BLaER1 (cell line): ENCODE measurements around the gene KRT79.

Experiments
- H3K27ac ChIP-seq: shearing (Covaris generic); formaldehyde crosslinking; 2 replicates; pipeline ENCODE4 v1.8.1; 2022
- H3K27me3 ChIP-seq: shearing (Covaris generic); formaldehyde crosslinking; 2 replicates; pipeline ENCODE4 v1.8.1; 2022
- H3K36me3 ChIP-seq: shearing (Covaris generic); formaldehyde crosslinking; 2 replicates; pipeline ENCODE4 v1.8.1; 2022
- H3K4me1 ChIP-seq: shearing (Covaris generic); formaldehyde crosslinking; 2 replicates; pipeline ENCODE4 v1.8.1; 2022
- H3K4me2 ChIP-seq: shearing (Covaris generic); formaldehyde crosslinking; 2 replicates; pipeline ENCODE4 v1.8.1; 2022
- H3K4me3 ChIP-seq: shearing (Covaris generic); formaldehyde crosslinking; 2 replicates; pipeline ENCODE4 v1.8.1; 2022
- H3K9ac ChIP-seq: shearing (Covaris generic); formaldehyde crosslinking; 2 replicates; pipeline ENCODE4 v1.8.1; 2022
- H3K9me3 ChIP-seq: shearing (Covaris generic); formaldehyde crosslinking; 2 replicates; pipeline ENCODE4 v1.8.1; 2022
- H4K20me1 ChIP-seq: shearing (Covaris generic); formaldehyde crosslinking; 2 replicates; pipeline ENCODE4 v1.8.1; 2022
- Cebpa-rat ChIP-seq: shearing (Covaris generic); IDR thresholded peaks from 2 replicates; pipeline ENCODE4 v1.8.1; 2022

The KRT79 gene

DNA sequence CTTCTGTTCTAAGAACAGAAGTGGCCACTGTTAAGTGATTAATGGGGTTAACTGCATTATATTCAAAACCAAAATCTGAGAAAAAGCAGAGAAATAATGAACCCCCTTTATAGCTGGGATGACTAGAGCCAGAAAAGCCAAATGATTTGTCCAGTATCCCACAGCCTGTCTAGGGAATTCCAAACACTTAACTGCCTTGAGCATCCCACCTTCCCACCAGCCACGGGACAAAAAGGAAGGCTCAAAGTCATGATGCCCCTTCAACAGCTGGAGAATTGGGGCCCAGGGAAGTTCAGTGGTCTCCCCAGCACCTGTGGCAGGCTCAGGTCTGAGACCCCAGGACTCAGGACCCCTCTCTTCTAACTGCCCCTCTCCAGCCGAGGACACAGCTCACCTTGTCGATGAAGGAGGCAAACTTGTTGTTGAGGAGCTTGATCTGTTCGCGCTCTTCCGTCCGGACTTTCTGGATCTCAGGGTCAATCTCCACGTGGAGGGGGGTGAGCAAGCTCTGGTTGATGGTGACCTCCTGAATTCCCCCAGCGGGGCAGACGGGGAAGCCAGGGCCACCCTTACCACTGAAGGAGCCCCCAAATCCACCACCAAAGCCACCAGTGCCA is 20.8 kb downstream of the KRT79 start:
- H3K4me2 ChIP-seq: no peak overlapping the region
- H4K20me1 ChIP-seq: no peaks in the 10 kb centered on the region
- H3K9ac ChIP-seq: no peak overlapping the region
- TF ChIP-seq Cebpa-rat: no peak
- no peaks in the 10 kb centered on the region for H3K4me1 ChIP-seq
- H3K27me3 ChIP-seq: no peaks in the 10 kb centered on the region
- no peak overlapping the region for H3K27ac ChIP-seq
- no peaks in the 10 kb centered on the region for H3K9me3 ChIP-seq
- no peaks in the 10 kb centered on the region for H3K36me3 ChIP-seq
- no peak overlapping the region for H3K4me3 ChIP-seq

DNA sequence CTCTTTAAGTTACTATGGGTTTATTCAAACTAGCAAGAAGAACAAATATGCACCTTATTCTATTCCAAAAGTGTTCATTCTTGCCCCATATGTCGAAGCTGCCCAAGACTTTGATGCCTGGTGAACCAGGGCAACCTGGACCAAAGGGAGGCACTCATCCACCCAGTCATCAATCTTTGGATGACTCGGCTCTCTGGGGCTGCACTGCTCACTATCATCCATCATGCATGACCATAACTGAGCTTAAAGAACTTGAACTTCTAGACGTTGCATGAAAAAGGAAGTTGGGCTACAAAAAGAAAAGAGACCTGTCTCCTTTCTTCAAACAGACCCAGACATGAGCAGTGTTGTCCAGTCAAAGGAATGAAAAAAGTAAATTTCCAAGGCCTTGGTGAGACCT is 21.4 kb downstream of the KRT79 start:
- Histone ChIP-seq H3K9me3 (no peaks in the 10 kb centered on the region), H4K20me1 (no peaks in the 10 kb centered on the region), H3K27ac (no peak overlapping the region), H3K9ac (no peak overlapping the region), H3K36me3 (no peaks in the 10 kb centered on the region), H3K4me1 (no peaks in the 10 kb centered on the region), H3K4me2 (no peak overlapping the region), H3K27me3 (no peaks in the 10 kb centered on the region), H3K4me3 (no peak overlapping the region)
- no peak for TF ChIP-seq Cebpa-rat

DNA sequence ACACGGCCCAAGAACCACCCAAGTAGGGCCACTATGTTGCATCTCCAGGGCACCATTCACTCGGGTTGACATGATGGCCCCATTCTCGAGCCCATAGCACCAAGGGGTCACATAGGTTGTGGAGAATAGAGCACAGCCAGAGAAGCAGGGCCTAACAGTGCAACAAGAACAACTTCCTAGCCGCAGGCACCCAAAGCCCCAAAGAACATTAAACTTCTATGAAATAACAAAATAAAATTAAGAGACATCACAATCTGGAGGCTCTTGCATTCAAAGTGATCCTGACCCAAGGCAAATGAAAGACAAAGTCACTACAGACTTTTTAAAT is 22.1 kb downstream of the KRT79 start:
- Histone ChIP-seq H3K27me3 (no peaks in the 10 kb centered on the region), H3K4me3 (no peak overlapping the region), H4K20me1 (no peaks in the 10 kb centered on the region), H3K4me2 (no peak overlapping the region), H3K27ac (no peak overlapping the region), H3K36me3 (no peaks in the 10 kb centered on the region), H3K9me3 (no peaks in the 10 kb centered on the region), H3K4me1 (no peaks in the 10 kb centered on the region), H3K9ac (no peak overlapping the region)
- no peak for TF ChIP-seq Cebpa-rat

DNA sequence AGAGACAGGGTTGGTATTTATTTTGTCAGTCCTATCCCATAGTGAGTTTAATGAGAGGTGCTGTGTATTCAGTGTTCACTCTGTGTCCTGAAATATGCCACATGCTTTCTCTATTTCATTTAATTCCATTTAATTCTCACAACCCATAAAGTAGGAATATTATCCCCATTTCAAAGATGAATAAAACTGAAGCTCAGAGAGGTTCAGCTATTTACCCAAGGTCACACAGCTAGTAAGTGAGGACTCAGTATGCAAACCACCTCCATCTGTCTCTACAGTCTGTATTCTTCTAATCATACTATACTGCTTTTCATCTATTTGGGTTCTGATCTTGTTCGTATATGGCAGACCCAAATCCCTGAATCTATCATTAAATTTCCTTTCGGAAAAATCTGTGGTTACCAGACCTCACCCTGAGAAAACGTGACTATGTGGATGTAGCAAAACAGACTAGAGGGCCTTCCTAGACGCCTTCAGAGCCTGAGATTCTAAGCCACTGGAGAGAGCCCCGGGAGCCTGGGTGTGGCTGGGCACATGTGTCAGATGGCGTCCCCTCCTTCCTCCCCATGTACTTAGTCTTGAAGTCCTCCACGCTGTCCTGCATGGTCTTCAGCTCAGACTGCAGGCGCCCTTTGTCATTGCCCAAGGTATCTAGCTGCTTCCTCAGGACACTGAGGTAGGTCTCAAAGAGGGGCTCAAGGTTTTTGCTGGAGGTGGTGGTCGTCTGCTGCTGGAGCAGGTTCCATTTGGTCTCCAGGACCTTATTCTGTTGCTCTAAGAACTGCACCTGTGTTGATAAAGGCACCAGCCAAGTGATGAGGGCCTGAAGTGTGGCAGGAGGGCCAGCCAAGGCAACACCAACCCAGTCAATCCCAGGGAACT is 22.7 kb downstream of the KRT79 start:
- Histone ChIP-seq H3K4me2 (no peak overlapping the region), H3K9me3 (no peaks in the 10 kb centered on the region), H3K9ac (no peak overlapping the region)

DNA sequence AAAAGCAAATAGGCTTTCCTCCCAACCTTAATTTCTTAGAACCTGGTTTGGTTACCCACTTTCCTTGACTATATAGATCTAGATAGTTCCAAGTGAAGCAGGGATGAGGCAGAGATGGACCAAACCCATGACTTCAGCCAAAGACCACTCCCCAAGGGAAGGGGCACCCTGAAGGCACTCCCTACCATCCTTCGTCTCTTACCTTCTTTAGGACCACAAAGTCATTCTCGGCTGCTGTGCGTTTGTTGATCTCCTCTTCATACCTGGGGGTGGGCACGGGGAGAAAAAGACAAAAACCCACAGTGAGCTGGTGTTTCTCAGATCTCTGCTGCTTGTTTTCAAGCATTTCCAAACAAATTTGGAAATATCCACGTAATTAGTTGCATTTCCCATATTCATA is 23.6 kb downstream of the KRT79 start:
- no peaks in the 10 kb centered on the region for H3K27me3 ChIP-seq
- no peak for TF ChIP-seq Cebpa-rat
- no peak overlapping the region for H3K27ac ChIP-seq
- H3K9ac ChIP-seq: no peak overlapping the region
- no peak overlapping the region for H3K4me3 ChIP-seq
- H3K36me3 ChIP-seq: no peaks in the 10 kb centered on the region
- no peak overlapping the region for H3K4me2 ChIP-seq
- peaks cover under 1% of the 10 kb centered on the region; the same call in 1 of the 2 replicates for H3K4me1 ChIP-seq
- H3K9me3 ChIP-seq: no peaks in the 10 kb centered on the region
- H4K20me1 ChIP-seq: no peaks in the 10 kb centered on the region

More for the DNA sequence above, 22.7 kb downstream of the KRT79 start:
- Histone ChIP-seq H4K20me1 (no peaks in the 10 kb centered on the region), H3K27ac (no peak overlapping the region), H3K27me3 (no peaks in the 10 kb centered on the region), H3K4me1 (no peaks in the 10 kb centered on the region), H3K4me3 (no peak overlapping the region), H3K36me3 (no peaks in the 10 kb centered on the region)
- TF ChIP-seq Cebpa-rat: no peak

DNA sequence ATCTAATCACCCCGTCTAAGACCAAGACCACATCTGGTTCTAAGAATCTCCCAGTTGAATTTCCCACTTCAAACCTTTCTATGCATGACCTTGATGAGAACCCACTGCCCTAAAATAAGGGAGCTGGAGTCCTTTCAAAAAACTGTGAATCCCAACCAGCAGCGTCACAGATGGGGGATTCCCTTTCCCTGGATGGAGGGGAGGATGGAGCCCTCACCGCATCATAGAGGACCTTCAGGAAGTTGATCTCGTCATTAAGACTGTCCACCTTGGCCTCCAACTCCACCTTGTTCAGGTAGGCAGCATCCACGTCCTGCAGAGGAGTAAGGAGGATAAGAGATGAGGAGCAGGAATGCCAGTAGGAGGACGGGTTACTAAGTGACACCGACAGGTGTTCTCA is 24.9 kb downstream of the KRT79 start:
- H3K36me3 ChIP-seq: no peaks in the 10 kb centered on the region
- H3K9ac ChIP-seq: no peak overlapping the region
- H3K4me2 ChIP-seq: no peak overlapping the region
- H3K27ac ChIP-seq: no peak overlapping the region
- H3K4me1 ChIP-seq: peaks cover 8% of the 10 kb centered on the region; the same call in 1 of the 2 replicates
- H4K20me1 ChIP-seq: no peaks in the 10 kb centered on the region
- no peaks in the 10 kb centered on the region for H3K9me3 ChIP-seq
- no peaks in the 10 kb centered on the region for H3K27me3 ChIP-seq
- no peak for TF ChIP-seq Cebpa-rat
- H3K4me3 ChIP-seq: no peak overlapping the region

DNA sequence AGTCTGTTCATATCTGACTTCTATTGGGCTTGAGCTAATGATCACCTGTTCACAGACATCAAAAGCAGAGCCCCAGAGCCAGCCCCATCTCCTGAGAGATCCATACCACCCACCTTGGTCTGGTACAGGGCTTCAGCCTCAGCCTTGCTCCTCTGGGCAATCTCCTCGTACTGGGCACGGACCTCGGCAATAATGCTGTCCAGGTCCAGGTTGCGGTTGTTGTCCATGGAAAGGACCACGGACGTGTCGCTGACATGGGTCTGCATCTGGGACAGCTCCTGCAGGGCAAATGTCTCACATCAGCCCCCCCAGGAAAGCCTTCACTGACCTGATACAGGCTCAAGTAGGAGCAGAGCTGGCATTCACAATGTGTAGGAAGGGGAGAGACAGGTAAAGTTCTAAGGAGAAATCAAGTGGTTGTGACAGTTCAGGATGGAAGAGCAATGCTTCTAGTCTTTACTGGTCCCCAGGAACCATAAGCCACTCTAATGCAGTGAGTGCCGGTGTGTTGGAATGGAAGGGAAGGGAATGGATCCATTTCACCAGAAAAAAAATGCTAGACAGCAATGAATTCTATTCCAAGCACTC is 25.4 kb downstream of the KRT79 start:
- Histone ChIP-seq H3K9me3 (no peaks in the 10 kb centered on the region), H3K9ac (no peak overlapping the region), H3K4me3 (no peak overlapping the region), H3K4me1 (peaks cover 8% of the 10 kb centered on the region; the same call in 1 of the 2 replicates), H3K36me3 (no peaks in the 10 kb centered on the region), H3K27ac (no peak overlapping the region), H4K20me1 (no peaks in the 10 kb centered on the region), H3K27me3 (no peaks in the 10 kb centered on the region), H3K4me2 (no peak overlapping the region)
- TF ChIP-seq Cebpa-rat: no peak

DNA sequence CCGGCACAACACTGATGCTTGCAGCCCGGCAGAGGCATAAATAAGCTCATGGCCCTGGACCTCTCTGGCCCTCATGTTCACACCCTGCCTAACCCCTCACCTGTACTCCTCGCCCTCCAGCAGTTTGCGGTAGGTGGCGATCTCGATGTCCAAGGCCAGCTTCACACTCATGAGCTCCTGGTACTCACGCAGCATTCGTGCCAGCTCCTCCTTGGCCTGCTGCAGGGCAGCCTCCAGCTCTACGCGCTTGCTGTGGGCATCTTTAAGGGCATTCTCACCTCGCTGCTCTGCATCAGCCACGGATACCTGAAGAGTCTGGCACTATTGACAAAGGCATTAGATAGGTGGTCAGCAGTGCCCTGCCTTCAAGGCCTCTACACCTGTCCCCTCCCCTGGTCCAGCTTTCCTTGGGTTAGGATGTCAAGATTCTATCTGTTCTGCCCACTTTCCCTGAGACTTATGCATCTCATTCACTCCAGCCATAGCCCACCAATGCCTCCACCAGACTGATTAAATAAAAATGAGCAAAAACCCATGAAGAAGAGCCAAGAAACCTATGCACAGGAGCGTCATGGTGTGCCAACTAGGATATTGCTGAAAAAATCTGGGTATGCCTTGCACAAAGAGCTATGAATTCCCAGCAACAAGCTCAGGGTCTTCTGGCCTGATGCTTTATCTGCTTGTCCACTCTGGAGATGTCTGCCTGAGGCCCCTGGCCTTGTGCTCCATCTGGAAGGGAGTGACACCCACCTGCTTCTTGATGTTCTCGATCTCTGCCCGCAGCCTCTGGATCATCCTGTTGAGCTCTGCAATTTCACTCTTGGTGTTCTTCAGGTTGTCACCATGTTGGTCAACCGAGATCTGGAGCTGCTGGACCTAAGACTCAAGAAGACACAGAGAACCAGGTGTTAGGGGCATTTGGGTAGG is 26.3 kb downstream of the KRT79 start:
- H3K27ac ChIP-seq: no peak overlapping the region
- no peaks in the 10 kb centered on the region for H3K36me3 ChIP-seq
- no peak overlapping the region for H3K4me3 ChIP-seq
- H3K27me3 ChIP-seq: no peaks in the 10 kb centered on the region
- H3K4me1 ChIP-seq: peaks cover 8% of the 10 kb centered on the region; the same call in 1 of the 2 replicates
- no peaks in the 10 kb centered on the region for H4K20me1 ChIP-seq
- no peak overlapping the region for H3K9ac ChIP-seq
- H3K4me2 ChIP-seq: no peak overlapping the region
- no peaks in the 10 kb centered on the region for H3K9me3 ChIP-seq
- TF ChIP-seq Cebpa-rat: no peak

DNA sequence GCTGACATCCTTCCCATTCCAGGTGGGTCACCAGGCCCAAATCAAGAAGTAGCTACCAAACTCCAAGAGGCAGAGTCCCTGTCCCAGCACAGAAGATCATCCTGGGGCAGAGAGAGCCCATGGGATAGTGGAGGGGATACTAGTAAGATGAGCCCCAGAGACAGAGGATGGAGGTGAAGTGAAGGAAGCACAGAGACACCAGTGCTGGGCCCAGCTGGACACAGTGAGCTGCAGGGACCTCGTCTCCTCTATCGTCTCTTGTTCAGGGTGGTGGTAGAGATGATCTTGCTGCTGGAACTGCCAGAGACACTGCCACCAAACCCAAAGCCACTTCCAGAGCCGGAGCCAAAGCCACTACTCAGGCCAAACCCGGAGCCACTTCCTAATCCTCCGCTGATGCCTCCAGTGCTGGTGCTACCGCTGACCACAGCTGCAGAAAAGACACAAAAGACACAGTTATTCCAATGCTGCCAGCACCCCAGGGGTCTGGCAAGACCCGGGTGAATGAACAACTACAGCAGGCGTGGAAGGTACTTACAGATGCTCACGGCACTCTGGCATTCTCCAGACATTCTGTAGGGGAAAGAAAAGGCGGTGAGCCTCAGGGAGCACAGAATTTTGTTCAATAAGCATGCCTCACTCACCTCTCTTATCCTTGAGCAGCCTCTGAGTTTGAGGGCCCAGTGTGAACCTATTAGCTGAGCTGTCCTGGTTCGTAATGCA is 27.1 kb downstream of the KRT79 start:
- no peak for TF ChIP-seq Cebpa-rat
- no peak overlapping the region for H3K27ac ChIP-seq

More for the DNA sequence above, 27.1 kb downstream of the KRT79 start:
- H3K4me3 ChIP-seq: no peak overlapping the region
- peaks cover 8% of the 10 kb centered on the region; the same call in 1 of the 2 replicates for H3K4me1 ChIP-seq
- no peak overlapping the region for H3K4me2 ChIP-seq
- H3K9ac ChIP-seq: no peak overlapping the region
- no peaks in the 10 kb centered on the region for H4K20me1 ChIP-seq
- H3K9me3 ChIP-seq: no peaks in the 10 kb centered on the region
- H3K36me3 ChIP-seq: no peaks in the 10 kb centered on the region
- no peaks in the 10 kb centered on the region for H3K27me3 ChIP-seq
